ENCODE data around the gene ZNF335.

The ZNF335 gene

GRCh38 chr20:45985573-45985972 lies 13.6 kb upstream of the ZNF335 start:
- no peak overlapping the region for H2AK5ac ChIP-seq (ENCODE audit: low read depth, low read length)
- H3K14ac ChIP-seq (ENCODE audit: low read length) = no peak overlapping the region
- no peak for DNase-seq (ENCODE audit: low spot score)
- no peak overlapping the region for H3K4ac ChIP-seq (ENCODE audit: low read length)
- peak overlapping the region; percentile 14 for H3K23ac ChIP-seq (ENCODE audit: low read depth, low read length, poor library complexity)
- no peak overlapping the region for H2BK120ac ChIP-seq (ENCODE audit: low read depth, low read length)
- no peak overlapping the region for H2BK5ac ChIP-seq (ENCODE audit: low read length)
- H3K27ac ChIP-seq (replicated peaks; ENCODE audit: low read length) = no peak overlapping the region
- H2AFZ ChIP-seq (ENCODE audit: low read length) = no peak overlapping the region
- no peaks in the 10 kb centered on the region for H3K9me3 ChIP-seq (replicated peaks in 1 of 2; ENCODE audit: control insufficient read depth in 2 of 2, insufficient read depth in 1 of 2, low read depth in 1 of 2, low read length in 2 of 2)
- no peak overlapping the region for H3K18ac ChIP-seq (ENCODE audit: low read length)
- H4K8ac ChIP-seq (ENCODE audit: low read depth, low read length) = no peak overlapping the region
- no peak overlapping the region for H2BK12ac ChIP-seq (ENCODE audit: low read length)
- H4K91ac ChIP-seq (ENCODE audit: low read depth, low read length, poor library complexity) = no peak overlapping the region
- no peak overlapping the region for H3K4me3 ChIP-seq (ENCODE audit: low read length in 2 of 2)
- peaks cover 0 to 3% (median 0%) of the 10 kb centered on the region in 3 experiments for H3K27me3 ChIP-seq (ENCODE audit: control insufficient read depth in 3 of 3, insufficient read depth in 3 of 3, low read depth in 1 of 3, low read length in 3 of 3)
- H3K9ac ChIP-seq (ENCODE audit: low read depth, low read length, poor library complexity) = no peak overlapping the region
- H2BK15ac ChIP-seq (ENCODE audit: low read length) = no peak overlapping the region
- no peak overlapping the region for H3K4me2 ChIP-seq (ENCODE audit: insufficient read depth, low read length, poor library complexity, severe bottlenecking)
- H3K4me1 ChIP-seq (ENCODE audit: control insufficient read depth in 2 of 2, insufficient read depth in 1 of 2, low read depth in 1 of 2, low read length in 2 of 2) = no peaks in the 10 kb centered on the region
- H3K79me1 ChIP-seq (ENCODE audit: low read depth, low read length) = no peaks in the 10 kb centered on the region
- WGBS, 2 donors (ENCODE audit: extremely low coverage in 2 of 2, insufficient read length in 2 of 2, insufficient replicate concordance in 1 of 2) = no CpG with 5 or more reads among the region's 7 CpGs
- no peaks in the 10 kb centered on the region for H3K36me3 ChIP-seq (replicated peaks in 1 of 2; ENCODE audit: control insufficient read depth in 2 of 2, insufficient read depth in 2 of 2, low read length in 2 of 2)

GRCh38 chr20:45983279-45983743 lies 11.3 kb upstream of the ZNF335 start:
- Histone ChIP-seq H2BK15ac (ENCODE audit: low read length) (no peak overlapping the region), H2AFZ (ENCODE audit: low read length) (peak overlapping the region; percentile 1), H3K4ac (ENCODE audit: low read length) (no peak overlapping the region), H3K9me3 (replicated peaks in 1 of 2; ENCODE audit: control insufficient read depth in 2 of 2, insufficient read depth in 1 of 2, low read depth in 1 of 2, low read length in 2 of 2) (no peaks in the 10 kb centered on the region), H2BK120ac (ENCODE audit: low read depth, low read length) (no peak overlapping the region), H3K4me2 (ENCODE audit: insufficient read depth, low read length, poor library complexity, severe bottlenecking) (no peak overlapping the region), H3K36me3 (replicated peaks in 1 of 2; ENCODE audit: control insufficient read depth in 2 of 2, insufficient read depth in 2 of 2, low read length in 2 of 2) (no peaks in the 10 kb centered on the region), H4K91ac (ENCODE audit: low read depth, low read length, poor library complexity) (no peak overlapping the region), H4K8ac (ENCODE audit: low read depth, low read length) (no peak overlapping the region), H3K27me3 (ENCODE audit: control insufficient read depth in 3 of 3, insufficient read depth in 3 of 3, low read depth in 1 of 3, low read length in 3 of 3) (peaks cover 0 to 8% (median 0%) of the 10 kb centered on the region in 3 experiments), H2BK5ac (ENCODE audit: low read length) (no peak overlapping the region), H3K4me1 (ENCODE audit: control insufficient read depth in 2 of 2, insufficient read depth in 1 of 2, low read depth in 1 of 2, low read length in 2 of 2) (no peaks in the 10 kb centered on the region), H2AK5ac (ENCODE audit: low read depth, low read length) (no peak overlapping the region), H3K18ac (ENCODE audit: low read length) (no peak overlapping the region), H2BK12ac (ENCODE audit: low read length) (no peak overlapping the region), H3K23ac (ENCODE audit: low read depth, low read length, poor library complexity) (no peak overlapping the region), H3K79me1 (ENCODE audit: low read depth, low read length) (no peaks in the 10 kb centered on the region), H3K14ac (ENCODE audit: low read length) (no peak overlapping the region), H3K4me3 (ENCODE audit: low read length in 2 of 2) (no peak overlapping the region), H3K9ac (ENCODE audit: low read depth, low read length, poor library complexity) (no peak overlapping the region), H3K27ac (replicated peaks; ENCODE audit: low read length) (no peak overlapping the region)
- WGBS, 2 donors (ENCODE audit: extremely low coverage in 2 of 2, insufficient read length in 2 of 2, insufficient replicate concordance in 1 of 2) = no CpG with 5 or more reads among the region's 7 CpGs
- no peak for DNase-seq (ENCODE audit: low spot score)

- no peak for DNase-seq (ENCODE audit: low spot score)
- Histone ChIP-seq H3K4me1 (ENCODE audit: control insufficient read depth in 2 of 2, insufficient read depth in 1 of 2, low read depth in 1 of 2, low read length in 2 of 2) (no peaks in the 10 kb centered on the region), H4K91ac (ENCODE audit: low read depth, low read length, poor library complexity) (no peak overlapping the region), H3K27ac (replicated peaks; ENCODE audit: low read length) (no peak overlapping the region), H2AK5ac (ENCODE audit: low read depth, low read length) (no peak overlapping the region), H3K9ac (ENCODE audit: low read depth, low read length, poor library complexity) (no peak overlapping the region), H4K8ac (ENCODE audit: low read depth, low read length) (no peak overlapping the region), H3K79me1 (ENCODE audit: low read depth, low read length) (no peaks in the 10 kb centered on the region), H3K9me3 (replicated peaks in 1 of 2; ENCODE audit: control insufficient read depth in 2 of 2, insufficient read depth in 1 of 2, low read depth in 1 of 2, low read length in 2 of 2) (no peaks in the 10 kb centered on the region), H3K18ac (ENCODE audit: low read length) (no peak overlapping the region), H2AFZ (ENCODE audit: low read length) (no peak overlapping the region), H3K23ac (ENCODE audit: low read depth, low read length, poor library complexity) (no peak overlapping the region), H3K36me3 (replicated peaks in 1 of 2; ENCODE audit: control insufficient read depth in 2 of 2, insufficient read depth in 2 of 2, low read length in 2 of 2) (no peaks in the 10 kb centered on the region), H3K4me2 (ENCODE audit: insufficient read depth, low read length, poor library complexity, severe bottlenecking) (no peak overlapping the region), H2BK15ac (ENCODE audit: low read length) (no peak overlapping the region), H3K4me3 (ENCODE audit: low read length in 2 of 2) (no peak overlapping the region), H2BK120ac (ENCODE audit: low read depth, low read length) (no peak overlapping the region), H2BK5ac (ENCODE audit: low read length) (no peak overlapping the region), H3K4ac (ENCODE audit: low read length) (no peak overlapping the region), H3K14ac (ENCODE audit: low read length) (no peak overlapping the region), H3K27me3 (ENCODE audit: control insufficient read depth in 3 of 3, insufficient read depth in 3 of 3, low read depth in 1 of 3, low read length in 3 of 3) (peaks cover 0 to 15% (median 0%) of the 10 kb centered on the region in 3 experiments), H2BK12ac (ENCODE audit: low read length) (no peak overlapping the region)
- no CpG with 5 or more reads among the region's 6 CpGs for WGBS, 2 donors (ENCODE audit: extremely low coverage in 2 of 2, insufficient read length in 2 of 2, insufficient replicate concordance in 1 of 2)
Measured at GRCh38 chr20:45981261-45981660, 9.3 kb upstream of the ZNF335 start.

- no peaks in the 10 kb centered on the region for H3K36me3 ChIP-seq (replicated peaks in 1 of 2; ENCODE audit: control insufficient read depth in 2 of 2, insufficient read depth in 2 of 2, low read length in 2 of 2)
- WGBS, 2 donors (ENCODE audit: extremely low coverage in 2 of 2, insufficient read length in 2 of 2, insufficient replicate concordance in 1 of 2) = no CpG with 5 or more reads among the region's 6 CpGs
- H3K9ac ChIP-seq (ENCODE audit: low read depth, low read length, poor library complexity) = no peak overlapping the region
- no peak overlapping the region for H3K4ac ChIP-seq (ENCODE audit: low read length)
- no peak overlapping the region for H3K4me3 ChIP-seq (ENCODE audit: low read length in 2 of 2)
- H3K27ac ChIP-seq (replicated peaks; ENCODE audit: low read length) = no peak overlapping the region
- H3K9me3 ChIP-seq (replicated peaks in 1 of 2; ENCODE audit: control insufficient read depth in 2 of 2, insufficient read depth in 1 of 2, low read depth in 1 of 2, low read length in 2 of 2) = no peaks in the 10 kb centered on the region
- H3K79me1 ChIP-seq (ENCODE audit: low read depth, low read length) = peaks cover 4% of the 10 kb centered on the region
- peak overlapping the region; percentile 59 for H2AFZ ChIP-seq (ENCODE audit: low read length)
- H3K4me2 ChIP-seq (ENCODE audit: insufficient read depth, low read length, poor library complexity, severe bottlenecking) = no peak overlapping the region
- H4K91ac ChIP-seq (ENCODE audit: low read depth, low read length, poor library complexity) = no peak overlapping the region
- no peak overlapping the region for H2BK12ac ChIP-seq (ENCODE audit: low read length)
- H4K8ac ChIP-seq (ENCODE audit: low read depth, low read length) = no peak overlapping the region
- H2AK5ac ChIP-seq (ENCODE audit: low read depth, low read length) = peak overlapping the region; percentile 24
- H2BK120ac ChIP-seq (ENCODE audit: low read depth, low read length) = no peak overlapping the region
- H2BK5ac ChIP-seq (ENCODE audit: low read length) = no peak overlapping the region
- no peak overlapping the region for H3K18ac ChIP-seq (ENCODE audit: low read length)
- no peak overlapping the region for H3K23ac ChIP-seq (ENCODE audit: low read depth, low read length, poor library complexity)
- peaks cover 2 to 4% of the 10 kb centered on the region in 2 donors for H3K4me1 ChIP-seq (ENCODE audit: control insufficient read depth in 2 of 2, insufficient read depth in 1 of 2, low read depth in 1 of 2, low read length in 2 of 2)
- no peak for DNase-seq (ENCODE audit: low spot score)
- peaks cover 0 to 19% (median 0%) of the 10 kb centered on the region in 3 experiments for H3K27me3 ChIP-seq (ENCODE audit: control insufficient read depth in 3 of 3, insufficient read depth in 3 of 3, low read depth in 1 of 3, low read length in 3 of 3)
- no peak overlapping the region for H3K14ac ChIP-seq (ENCODE audit: low read length)
- no peak overlapping the region for H2BK15ac ChIP-seq (ENCODE audit: low read length)
Measured at GRCh38 chr20:45976086-45976485, 4.1 kb upstream of the ZNF335 start.

Measured in neuronal stem cell (in vitro differentiated cells).